HG02943 (cell line): Measurements from ENCODE around the gene RETREG2.
A peak's percentile ranks its signal among the peaks of the same experiment; 100 is the strongest.

Source experiments
- ATAC-seq: cut with Tn5 transposase; IDR thresholded peaks from one replicate; pipeline ENCODE4 v1.9.1; 2021; ENCODE audit warnings: mild to moderate bottlenecking, low read depth, moderate library complexity; ENCODE audit not compliant: unreplicated experiment

The RETREG2 gene

GRCh38 chr2:219213026-219213415 lies 34.9 kb downstream of the RETREG2 start:
- no peak for ATAC-seq

DNA sequence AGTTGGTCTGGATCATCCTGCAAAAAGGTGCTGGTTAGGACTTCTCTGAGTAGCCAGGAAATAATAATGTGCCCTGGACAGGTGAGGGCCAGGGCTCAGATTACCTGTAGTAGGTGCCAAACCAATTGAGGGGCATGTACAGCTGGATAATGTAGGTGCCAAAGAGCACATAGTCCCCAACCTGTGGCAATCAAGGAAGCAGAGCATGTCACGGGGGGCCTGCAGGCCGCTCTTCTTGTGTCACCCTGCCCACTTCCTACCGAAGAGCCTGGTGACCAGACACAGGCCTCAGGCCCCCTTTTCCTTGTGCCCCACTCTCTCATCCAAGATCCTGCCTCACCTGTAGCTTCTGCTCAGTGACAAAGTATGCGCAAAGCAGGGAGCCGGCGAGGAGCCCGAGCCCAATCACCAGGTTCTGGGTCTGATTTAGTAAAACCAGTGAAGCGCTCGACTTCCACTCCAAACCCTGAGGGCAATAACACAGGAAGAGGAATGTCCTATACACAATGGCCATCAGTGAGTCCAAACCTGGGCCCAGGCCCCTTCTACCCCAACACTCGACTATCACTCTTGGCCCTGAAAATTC lies 35.5 kb downstream of the RETREG2 start:
- no peak for ATAC-seq

DNA sequence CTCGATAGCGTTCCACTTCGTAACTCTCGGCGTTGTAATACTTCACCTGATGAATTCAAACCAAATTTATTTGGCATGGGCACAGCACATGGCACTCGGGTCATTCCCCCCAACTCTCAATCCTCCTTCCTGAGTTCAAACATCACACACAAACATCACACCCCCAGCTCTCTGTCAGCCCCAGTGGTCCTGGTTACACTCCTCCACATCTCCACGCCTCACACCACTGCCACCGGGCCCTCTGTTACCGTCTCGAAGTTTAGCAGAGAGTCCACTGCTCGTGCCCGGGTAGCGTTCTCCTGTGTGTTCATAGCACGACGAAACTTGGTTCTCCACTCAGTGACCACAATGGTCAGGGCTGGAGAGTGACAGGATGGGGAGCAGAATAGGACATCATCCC lies 36.1 kb downstream of the RETREG2 start:
- ATAC-seq, result no peak

GRCh38 chr2:219214786-219215185 lies 36.7 kb downstream of the RETREG2 start:
- ATAC-seq, result no peak

GRCh38 chr2:219215871-219216534 lies 37.9 kb downstream of the RETREG2 start:
- no peak for ATAC-seq

DNA sequence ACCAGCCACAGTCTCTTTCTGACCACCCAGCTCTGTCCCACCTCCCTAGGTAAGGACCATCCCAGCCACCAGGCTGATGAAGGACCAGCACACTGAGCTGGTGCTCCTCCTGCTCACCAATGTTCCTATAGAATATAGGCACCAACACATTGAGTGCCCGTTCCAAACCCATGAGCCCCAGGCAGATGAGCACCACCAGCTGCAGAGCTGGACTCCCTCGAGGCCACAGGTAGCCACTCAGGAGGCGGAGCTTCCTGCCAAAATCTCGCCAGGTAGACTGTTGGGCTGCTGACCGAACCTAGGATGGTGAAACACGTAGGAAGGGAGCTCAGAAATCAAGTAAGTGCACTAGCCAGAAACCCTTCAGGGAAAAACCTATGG lies 38.5 kb downstream of the RETREG2 start:
- ATAC-seq, result no peak

GRCh38 chr2:219218217-219218731 lies 40.2 kb downstream of the RETREG2 start:
- ATAC-seq, result peak; percentile 29

DNA sequence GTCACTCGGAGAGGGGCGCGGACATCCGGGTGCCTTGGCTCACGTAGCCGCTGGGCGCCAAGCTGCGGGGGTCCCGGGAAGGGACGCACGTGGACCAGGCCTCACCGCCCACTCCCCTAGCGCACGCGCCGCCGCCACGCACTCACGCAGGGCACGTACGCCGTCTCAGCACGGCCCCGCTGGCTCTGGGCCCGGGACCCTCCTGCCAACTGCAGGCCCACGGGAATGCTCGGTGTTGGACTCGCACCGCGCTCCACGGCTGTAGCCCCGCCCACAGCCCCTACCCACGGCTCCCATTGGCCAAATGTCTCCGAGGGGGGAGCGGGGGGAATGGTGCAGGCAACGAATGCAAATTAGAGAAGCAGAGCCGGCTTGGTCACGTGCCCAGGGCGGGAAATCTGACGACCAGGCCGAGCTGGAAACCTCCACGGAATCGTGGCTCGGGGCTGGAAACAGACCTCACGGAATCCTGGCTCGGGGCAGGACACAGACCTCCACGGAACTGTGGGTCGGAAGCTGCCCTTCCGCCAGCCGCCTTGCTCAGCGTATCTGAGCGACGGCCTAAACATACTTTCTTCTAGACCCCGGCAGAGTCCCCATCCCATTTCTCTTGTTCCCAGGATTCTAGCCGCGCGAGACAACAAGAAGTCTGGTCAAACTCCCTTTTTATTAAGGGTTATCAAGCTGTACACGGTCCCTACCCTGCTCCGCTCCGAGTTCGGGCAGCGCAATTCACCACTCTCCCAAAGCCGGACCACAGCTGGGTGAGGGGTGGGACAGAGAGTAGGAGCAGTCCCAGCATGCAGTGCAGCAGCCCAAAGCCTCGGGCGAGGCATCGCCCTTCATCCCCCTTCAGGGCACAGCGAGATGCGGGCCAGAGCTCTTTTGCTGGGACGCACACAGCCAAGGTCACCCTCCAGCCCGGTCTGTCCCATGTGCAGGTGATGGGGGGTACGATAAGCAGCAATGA lies 40.9 kb downstream of the RETREG2 start, which contains the start of gene ABCB6:
Gene ABCB6 (minus strand): TSS at position 227 of the 970 bp plus-strand sequence. CDS start 285 bp downstream, outside the sequence.
- ATAC-seq, result peak; percentile 67

- no peak for ATAC-seq
These were observed 41.9 kb downstream of the RETREG2 start for GRCh38 chr2:219219784-219220532.

DNA sequence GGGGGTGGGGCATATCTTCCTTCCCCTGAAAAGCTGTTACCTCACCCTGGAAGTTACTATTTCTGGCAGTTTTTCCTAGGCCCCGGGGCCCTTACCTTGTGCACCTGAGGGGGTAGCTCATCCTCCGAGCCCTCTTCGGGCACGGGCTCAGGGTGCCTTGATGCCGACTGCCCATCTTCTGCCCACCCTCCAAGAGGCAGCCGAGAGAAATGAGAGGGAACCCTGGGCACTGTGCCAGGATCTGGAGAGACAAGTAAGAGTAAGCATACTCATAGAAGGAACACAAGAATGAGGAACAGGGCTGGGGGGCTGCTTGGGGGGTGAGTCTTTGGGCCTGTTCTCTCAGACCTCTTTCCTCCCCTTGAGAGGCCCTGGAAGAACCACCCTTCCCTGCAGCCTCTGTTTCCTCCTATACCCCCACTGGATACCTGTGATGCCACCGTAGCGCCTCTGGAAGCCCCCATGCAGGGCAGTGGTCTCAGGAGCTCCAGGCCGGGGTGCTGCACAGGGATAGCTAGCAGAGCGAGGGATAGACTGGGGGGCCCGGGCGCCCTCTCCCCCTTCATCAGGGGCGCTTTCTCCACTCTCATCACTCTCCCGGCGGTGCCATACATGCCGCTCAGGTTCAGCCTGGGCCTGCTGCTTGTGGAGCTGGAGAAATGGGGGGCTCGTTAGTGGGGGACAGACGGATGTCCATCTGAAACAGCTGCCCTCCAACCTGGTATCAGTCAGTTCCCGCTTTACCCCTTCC lies 42.8 kb downstream of the RETREG2 start:
- no peak for ATAC-seq

- no peak for ATAC-seq
These were observed 44.0 kb downstream of the RETREG2 start for GRCh38 chr2:219221957-219222518.

DNA sequence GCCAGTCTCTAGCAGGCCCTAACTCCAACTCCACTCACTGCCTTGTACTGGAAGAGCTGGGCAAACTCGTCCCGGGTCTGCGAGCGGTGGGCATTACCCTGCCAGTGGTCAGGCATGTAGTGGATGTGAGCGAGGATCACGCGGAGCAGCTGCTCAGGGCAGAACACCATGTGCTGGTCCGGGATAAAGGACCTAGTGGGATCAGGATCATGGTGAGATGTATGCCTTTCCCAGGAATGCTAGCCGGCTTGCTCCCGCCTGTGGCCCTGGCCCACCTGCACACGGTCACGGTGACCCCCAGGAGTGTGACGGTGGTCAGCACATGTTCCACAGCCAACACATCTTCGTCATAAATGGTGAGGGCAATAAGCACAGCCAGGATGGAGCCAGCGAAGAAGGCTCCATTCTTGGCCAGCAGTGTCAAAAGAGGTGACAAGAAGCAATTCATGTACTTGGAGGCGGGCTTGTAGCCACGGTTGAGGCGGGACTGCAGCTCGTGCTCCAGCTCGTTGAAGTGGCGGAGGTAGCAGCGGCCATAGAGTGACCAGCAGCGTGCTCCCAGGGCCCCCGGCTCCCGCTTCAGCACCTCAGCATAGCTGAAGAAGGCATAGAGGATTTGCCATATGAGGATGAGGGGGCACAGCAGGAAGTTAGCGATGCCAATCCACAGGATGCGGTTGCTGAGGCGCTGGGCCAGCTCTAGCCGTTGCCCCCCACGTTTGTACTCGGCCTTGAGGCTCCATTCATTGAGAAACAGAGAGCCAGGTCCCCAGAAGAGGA lies 45.9 kb downstream of the RETREG2 start:
- ATAC-seq, result no peak

GRCh38 chr2:219225350-219225749 lies 47.3 kb downstream of the RETREG2 start:
- ATAC-seq, result no peak

DNA sequence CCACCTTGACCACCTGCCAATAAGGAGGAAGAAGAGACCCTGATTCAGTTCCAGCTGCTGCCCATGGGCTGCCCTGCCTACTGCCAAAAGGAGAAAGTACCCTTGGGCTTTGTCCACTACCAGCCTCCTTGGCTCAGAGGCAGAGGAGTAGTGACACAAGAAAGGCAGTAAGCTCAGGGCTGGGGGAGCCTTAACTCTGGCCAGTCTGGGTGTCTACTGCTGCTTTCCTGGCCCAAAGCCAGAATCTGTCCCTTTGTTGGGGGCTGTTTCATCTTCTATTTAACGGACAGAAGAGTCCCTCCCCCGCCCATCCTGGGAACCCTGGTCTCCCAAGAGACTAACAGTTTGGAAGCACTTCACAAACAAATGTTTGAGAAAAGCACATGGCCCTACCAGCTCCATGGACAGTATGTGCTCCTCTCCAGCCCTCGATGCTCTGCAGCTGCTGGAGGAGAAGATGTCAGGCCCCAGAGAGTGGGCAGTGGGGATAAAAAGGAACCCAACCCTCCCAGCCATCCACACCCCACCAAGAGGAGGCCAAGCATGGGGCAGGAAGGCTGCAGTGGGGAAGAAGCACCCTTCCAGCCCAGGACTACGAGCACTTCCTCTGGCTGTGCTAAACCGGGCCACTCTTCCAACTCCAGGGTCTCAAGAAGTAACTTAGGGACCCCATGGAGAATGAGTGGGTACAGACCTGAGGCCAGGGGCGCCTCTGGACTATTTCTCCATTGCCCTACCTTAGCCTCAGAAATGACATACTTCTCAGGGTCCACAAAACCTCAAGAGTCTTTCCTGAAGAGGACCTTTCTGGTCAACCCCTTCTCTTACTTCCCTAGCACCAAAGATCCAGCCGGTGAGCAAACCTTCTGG lies 50.2 kb downstream of the RETREG2 start:
- ATAC-seq, result no peak

DNA sequence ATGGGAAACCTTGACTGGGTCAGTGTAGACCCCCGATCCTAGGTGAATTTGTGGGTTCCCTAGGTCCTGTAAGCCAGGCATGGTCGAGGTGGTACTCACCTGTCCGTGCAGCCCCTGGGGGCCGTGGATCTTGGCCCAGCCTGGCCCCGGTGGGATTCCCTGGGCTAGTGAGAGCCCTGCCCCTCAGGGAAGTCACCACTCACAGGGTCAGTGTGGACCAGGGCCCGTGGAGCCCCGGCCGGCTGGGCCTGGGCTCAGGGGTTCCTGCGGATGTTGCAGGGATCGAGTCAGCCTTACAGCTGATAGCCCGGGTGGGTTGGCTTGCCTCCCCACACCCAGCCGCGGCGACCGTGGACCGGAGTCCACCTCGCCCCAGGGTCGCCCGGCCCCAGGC lies 50.8 kb downstream of the RETREG2 start:
- ATAC-seq, result peak; percentile 15

DNA sequence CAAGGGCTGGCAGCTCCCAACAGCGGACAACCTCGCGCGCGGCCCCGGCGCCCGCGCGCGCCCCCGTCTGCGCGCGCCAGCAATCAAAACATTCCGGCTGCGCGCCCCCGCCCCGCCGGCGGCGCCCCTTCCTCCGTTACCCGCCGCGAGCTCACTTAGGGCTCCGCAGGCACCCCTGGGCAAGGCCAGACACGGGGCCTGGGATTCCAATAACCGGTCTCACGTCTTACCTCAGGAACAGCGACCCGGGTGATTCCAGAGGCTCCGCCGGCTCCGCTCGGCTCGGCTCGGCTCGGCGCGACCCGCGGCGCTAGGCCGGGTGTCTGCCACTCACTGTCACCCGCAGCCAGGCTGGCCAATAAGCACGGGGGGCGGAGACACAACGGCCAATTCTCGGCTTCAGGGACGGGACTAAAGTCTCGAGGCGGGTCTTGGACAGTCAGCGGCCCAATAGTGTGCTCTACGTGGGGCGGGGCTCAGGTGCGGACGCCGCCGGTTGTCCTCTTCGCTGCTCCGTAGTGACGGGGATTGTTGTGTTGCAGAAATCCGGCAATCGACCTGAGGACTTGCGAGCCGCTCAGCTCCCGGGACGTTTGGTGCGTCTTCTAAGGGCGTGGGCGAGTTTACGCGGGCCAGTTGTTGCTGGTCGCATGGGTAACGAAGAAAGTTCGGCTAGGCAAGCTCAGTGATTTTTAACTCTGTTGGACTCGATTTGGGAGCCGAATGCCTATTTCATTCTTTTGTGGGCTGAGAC lies 51.4 kb downstream of the RETREG2 start, which contains the start of the genes ANKZF1 and ATG9A:
Gene ANKZF1 (plus strand): TSS at position 502 of the 754 bp plus-strand sequence. CDS start 452 bp downstream, outside the sequence.
Gene ATG9A (minus strand): TSS at position 332 of the 754 bp plus-strand sequence. CDS start 1,612 bp downstream, outside the sequence.
- peak; percentile 97 for ATAC-seq
